Hepatocyte (in vitro differentiated cells): ENCODE measurements around the gene PIAS1.

Experiments
- CTCF ChIP-seq: fragments of 200-600 bp; sonication (generic); IDR thresholded peaks from 2 replicates; pipeline ENCODE4 v1.5.1; 2016; ENCODE audit warnings: antibody characterized with exemption, mild to moderate bottlenecking; ENCODE audit not compliant: poor library complexity
- EZH2 ChIP-seq: fragments of 200-600 bp; sonication (generic); IDR thresholded peaks from 2 replicates; pipeline ENCODE4 v1.6.1; 2016; ENCODE audit warnings: antibody characterized with exemption, mild to moderate bottlenecking, borderline replicate concordance
- EZH2phosphoT487 ChIP-seq: fragments of 200-600 bp; sonication (generic); IDR thresholded peaks from one replicate; pipeline ENCODE4 v1.6.1; 2018; ENCODE audit warnings: antibody characterized with exemption, mild to moderate bottlenecking, low read depth, moderate library complexity; ENCODE audit not compliant: unreplicated experiment, severe bottlenecking

- TF ChIP-seq CTCF (no peak), EZH2phosphoT487 (no peak), EZH2 (no peak)
These were observed 7.5 kb downstream of the PIAS1 start for GRCh38 chr15:68061602-68062001.
